SK-N-MC (cell line): Measurements from ENCODE around the gene TMEM8B.

Experiments
- EZH2 ChIP-seq: fragments of 200-600 bp; sonication (generic); IDR thresholded peaks from one replicate; pipeline ENCODE4 v1.6.1; 2017; ENCODE audit warnings: antibody characterized with exemption
- FOXP2 ChIP-seq: optimal IDR thresholded peaks from 2 replicates; pipeline ENCODE3; 2011; ENCODE audit warnings: mild to moderate bottlenecking, moderate library complexity; ENCODE audit not compliant: insufficient read depth; ENCODE audit errors: extremely low read length, control extremely low read depth
- POLR2AphosphoS5 ChIP-seq: IDR thresholded peaks from 2 replicates; pipeline ENCODE4 v1.6.1; 2012; ENCODE audit warnings: mild to moderate bottlenecking, low read depth, low read length, borderline replicate concordance

- TF ChIP-seq POLR2AphosphoS5 (no peak), EZH2 (no peak), FOXP2 (no peak)
Measured at GRCh38 chr9:35907711-35908503, 78.9 kb downstream of the TMEM8B start.
